ENCODE data around the gene CNTN5.

DNA sequence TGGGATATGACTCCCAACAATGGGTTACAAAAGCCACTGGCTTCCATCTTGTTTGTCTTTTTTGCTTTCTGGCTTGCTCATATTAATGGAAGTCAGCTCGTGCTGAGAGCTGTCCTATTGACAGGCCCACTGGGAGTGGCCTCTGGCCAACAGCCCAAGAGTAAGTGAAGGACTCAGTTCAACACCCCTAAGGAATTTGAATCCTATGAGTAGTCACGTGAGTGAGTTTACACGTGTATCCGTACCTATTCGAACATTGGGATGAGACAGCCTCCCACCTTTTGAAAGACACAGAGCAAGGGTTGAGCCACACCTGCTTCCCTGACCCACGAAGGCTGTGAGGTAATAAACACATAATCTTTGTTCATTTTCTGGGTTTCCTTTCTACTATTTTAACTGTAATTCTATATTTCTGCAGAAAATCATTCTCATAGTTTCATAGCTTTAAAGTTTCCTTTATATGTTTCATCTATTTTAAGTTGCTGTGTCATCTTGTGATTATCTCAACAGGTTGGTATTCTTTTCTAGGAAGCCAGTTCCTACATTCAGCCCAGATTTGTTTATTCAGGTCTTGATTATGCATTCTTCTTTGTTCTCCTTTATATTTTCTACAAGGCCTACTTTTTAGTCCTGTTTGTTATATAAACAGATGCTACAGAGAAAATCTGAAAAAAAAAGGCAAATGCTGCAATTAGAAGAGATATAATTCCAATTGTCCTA lies 802.3 kb downstream of the CNTN5 start:
- TF ChIP-seq, protein P1, sequence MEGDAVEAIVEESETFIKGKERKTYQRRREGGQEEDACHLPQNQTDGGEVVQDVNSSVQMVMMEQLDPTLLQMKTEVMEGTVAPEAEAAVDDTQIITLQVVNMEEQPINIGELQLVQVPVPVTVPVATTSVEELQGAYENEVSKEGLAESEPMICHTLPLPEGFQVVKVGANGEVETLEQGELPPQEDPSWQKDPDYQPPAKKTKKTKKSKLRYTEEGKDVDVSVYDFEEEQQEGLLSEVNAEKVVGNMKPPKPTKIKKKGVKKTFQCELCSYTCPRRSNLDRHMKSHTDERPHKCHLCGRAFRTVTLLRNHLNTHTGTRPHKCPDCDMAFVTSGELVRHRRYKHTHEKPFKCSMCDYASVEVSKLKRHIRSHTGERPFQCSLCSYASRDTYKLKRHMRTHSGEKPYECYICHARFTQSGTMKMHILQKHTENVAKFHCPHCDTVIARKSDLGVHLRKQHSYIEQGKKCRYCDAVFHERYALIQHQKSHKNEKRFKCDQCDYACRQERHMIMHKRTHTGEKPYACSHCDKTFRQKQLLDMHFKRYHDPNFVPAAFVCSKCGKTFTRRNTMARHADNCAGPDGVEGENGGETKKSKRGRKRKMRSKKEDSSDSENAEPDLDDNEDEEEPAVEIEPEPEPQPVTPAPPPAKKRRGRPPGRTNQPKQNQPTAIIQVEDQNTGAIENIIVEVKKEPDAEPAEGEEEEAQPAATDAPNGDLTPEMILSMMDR (IDR thresholded peaks at IDR 0.05) = no peak
- TF ChIP-seq POLR2A (IDR thresholded peaks at IDR 0.05) (no peak), POLR2AphosphoS5 (IDR thresholded peaks at IDR 0.05) (no peak), EP300 (IDR thresholded peaks at IDR 0.05) (no peak)

All from upper lobe of left lung (tissue), 4 donors.